Stimulated activated naive CD4-positive, alpha-beta T cell (primary cell): ENCODE data around the gene SLC25A26.

Source experiments
- DNase-seq, 6 experiments: peaks; one replicate each; lab custom pipeline; 2025; lab: John Stamatoyannopoulos, UW

Gene SLC25A26

GRCh38 chr3:66376568-66376967 is 155.8 kb downstream of the SLC25A26 start:
- DNase-seq: no peak

GRCh38 chr3:66377800-66378199 is 157.0 kb downstream of the SLC25A26 start:
- DNase-seq: no peak

- DNase-seq: peak in 1 of 6 experiments; percentile 10
Measured at GRCh38 chr3:66378256-66378655, 157.5 kb downstream of the SLC25A26 start.

GRCh38 chr3:66379565-66379964 is 158.8 kb downstream of the SLC25A26 start:
- no peak for DNase-seq

- no peak for DNase-seq
Measured at GRCh38 chr3:66380200-66380932, 159.6 kb downstream of the SLC25A26 start.

- no peak for DNase-seq
Measured at GRCh38 chr3:66381626-66382025, 160.8 kb downstream of the SLC25A26 start.

- no peak for DNase-seq
Measured at GRCh38 chr3:66382142-66382541, 161.3 kb downstream of the SLC25A26 start.

- no peak for DNase-seq
Measured at GRCh38 chr3:66383023-66383422, 162.2 kb downstream of the SLC25A26 start.

GRCh38 chr3:66383998-66384745 is 163.4 kb downstream of the SLC25A26 start:
- DNase-seq: no peak

- DNase-seq: no peak
Measured at GRCh38 chr3:66385066-66385465, 164.3 kb downstream of the SLC25A26 start.

- DNase-seq: no peak
Measured at GRCh38 chr3:66386011-66386924, 165.5 kb downstream of the SLC25A26 start.

- DNase-seq: no peak
Measured at GRCh38 chr3:66386925-66387650, 166.3 kb downstream of the SLC25A26 start.

- no peak for DNase-seq
Measured at GRCh38 chr3:66390013-66390412, 169.2 kb downstream of the SLC25A26 start.

GRCh38 chr3:66392512-66392911 is 171.7 kb downstream of the SLC25A26 start:
- DNase-seq: no peak

GRCh38 chr3:66392966-66393332 is 172.1 kb downstream of the SLC25A26 start:
- DNase-seq: no peak

GRCh38 chr3:66393333-66394005 is 172.7 kb downstream of the SLC25A26 start:
- peak in 3 of 6 experiments; percentile 51 to 68 (median 63) for DNase-seq

GRCh38 chr3:66394019-66394752 is 173.4 kb downstream of the SLC25A26 start:
- DNase-seq: peak in 5 of 6 experiments; percentile 17 to 68 (median 61)

- DNase-seq: no peak
Measured at GRCh38 chr3:66394753-66395249, 174.0 kb downstream of the SLC25A26 start.

GRCh38 chr3:66395635-66396034 is 174.8 kb downstream of the SLC25A26 start:
- DNase-seq: no peak

- DNase-seq: no peak
Measured at GRCh38 chr3:66396161-66396760, 175.5 kb downstream of the SLC25A26 start.
